Gastroesophageal sphincter (tissue), 3 donors: ENCODE results near the gene CCDC187.

Experiments
- POLR2A ChIP-seq, 2 donors: fragments of 450-650 bp; IDR thresholded peaks; one replicate each; pipeline ENCODE4 v1.6.1; 2017; ENCODE audit warnings: antibody characterized with exemption in 2 of 2, mild to moderate bottlenecking in 2 of 2, moderate library complexity in 1 of 2
- POLR2AphosphoS5 ChIP-seq: sonication (generic); formaldehyde crosslinking; IDR thresholded peaks from one replicate; pipeline ENCODE4 v1.6.1; 2017; ENCODE audit warnings: antibody characterized with exemption
- TF ChIP-seq, protein P1 (sequence below), 4 experiments: fragments of 200-600 bp in 2 of 4; fragments of 450-650 bp in 2 of 4; sonication (generic) in 1 of 4; IDR thresholded peaks; one replicate each; pipeline ENCODE4 v1.5.1; 2017 to 2019; ENCODE audit warnings: antibody characterized with exemption in 4 of 4, mild to moderate bottlenecking in 2 of 4, moderate library complexity in 2 of 4

- TF ChIP-seq, protein P1, sequence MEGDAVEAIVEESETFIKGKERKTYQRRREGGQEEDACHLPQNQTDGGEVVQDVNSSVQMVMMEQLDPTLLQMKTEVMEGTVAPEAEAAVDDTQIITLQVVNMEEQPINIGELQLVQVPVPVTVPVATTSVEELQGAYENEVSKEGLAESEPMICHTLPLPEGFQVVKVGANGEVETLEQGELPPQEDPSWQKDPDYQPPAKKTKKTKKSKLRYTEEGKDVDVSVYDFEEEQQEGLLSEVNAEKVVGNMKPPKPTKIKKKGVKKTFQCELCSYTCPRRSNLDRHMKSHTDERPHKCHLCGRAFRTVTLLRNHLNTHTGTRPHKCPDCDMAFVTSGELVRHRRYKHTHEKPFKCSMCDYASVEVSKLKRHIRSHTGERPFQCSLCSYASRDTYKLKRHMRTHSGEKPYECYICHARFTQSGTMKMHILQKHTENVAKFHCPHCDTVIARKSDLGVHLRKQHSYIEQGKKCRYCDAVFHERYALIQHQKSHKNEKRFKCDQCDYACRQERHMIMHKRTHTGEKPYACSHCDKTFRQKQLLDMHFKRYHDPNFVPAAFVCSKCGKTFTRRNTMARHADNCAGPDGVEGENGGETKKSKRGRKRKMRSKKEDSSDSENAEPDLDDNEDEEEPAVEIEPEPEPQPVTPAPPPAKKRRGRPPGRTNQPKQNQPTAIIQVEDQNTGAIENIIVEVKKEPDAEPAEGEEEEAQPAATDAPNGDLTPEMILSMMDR (IDR thresholded peaks at IDR 0.05): peak in 1 of 4 experiments; percentile 43
- TF ChIP-seq POLR2A (IDR thresholded peaks at IDR 0.05) (peak in 1 of 2 donors; percentile 66), POLR2AphosphoS5 (peak; percentile 71)
These were observed 23.5 kb upstream of the CCDC187 start, which contains the start of gene GPSM1 for GRCh38 chr9:136327304-136327974.
